A549 (cell line): Measurements from ENCODE around the gene BANP. TPM values are rescaled to one million over a fixed set of nuclear protein-coding genes. Genes with fewer than 3 reads are reported as not detected.

Experiments used
- ATAC-seq, 2 experiments: fragments of 200-7000 bp in 1 of 2; fragments of >200 bp in 1 of 2; cut with Nextera tagmentation in 1 of 2; cut with Tn5 transposase in 1 of 2; 3 replicates each; pipeline versions ENCODE4 v1.8.0 to v1.9.1; 2018 to 2020; ENCODE audit warnings: mild to moderate bottlenecking in 1 of 2, moderate library complexity in 1 of 2
- CTCF ChIA-PET: fragments of 300-600 bp; sonication (Branson Sonifier 250); formaldehyde crosslinking; extraction: SDS; loops from one replicate; lab custom pipeline; 2021; ENCODE audit warnings: antibody characterized with exemption, inconsistent platforms; lab: Yijun Ruan, JAX
- POLR2A ChIA-PET: fragments of 350-600 bp; formaldehyde crosslinking; extraction: SDS; loops from one replicate; lab custom pipeline; 2021; ENCODE audit warnings: antibody characterized with exemption, inconsistent platforms; lab: Yijun Ruan, JAX
- DNase-seq, 2 experiments: peaks; one replicate each; pipeline versions ENCODE4 v3.0.0 to v3.0.0-alpha.2; 2011 to 2016; ENCODE audit warnings: low read depth in 1 of 2, low spot score in 1 of 2
- FAIRE-seq: peaks from 2 replicates; lab custom pipeline; 2011; peaks lifted over from hg19 to GRCh38; lab: Jason Lieb, UNC
- H3K27ac ChIP-seq, 2 experiments: fragments of >200 bp; sonication (Bioruptor Twin); formaldehyde crosslinking; 3 replicates each; pipeline ENCODE4 v1.5.1; 2016 to 2017
- H3K4me1 ChIP-seq: fragments of >200 bp; sonication (Bioruptor Twin); formaldehyde crosslinking; 3 replicates; pipeline ENCODE4 v1.6.1; 2016
- H3K4me2 ChIP-seq: fragments of >200 bp; sonication (Bioruptor Twin); formaldehyde crosslinking; 3 replicates; pipeline ENCODE4 v1.6.1; 2016
- H3K4me3 ChIP-seq: fragments of >200 bp; sonication (Bioruptor Twin); formaldehyde crosslinking; 3 replicates; pipeline ENCODE4 v1.5.1; 2016
- H3K9me3 ChIP-seq: fragments of >200 bp; sonication (Bioruptor Twin); formaldehyde crosslinking; 3 replicates; pipeline ENCODE4 v1.6.1; 2016
- CHD2 ChIP-seq: fragments of 150-350 bp; IDR thresholded peaks from 2 replicates; pipeline ENCODE4 v1.6.1; 2014; ENCODE audit warnings: low read length; ENCODE audit not compliant: partially characterized antibody
- EP300 ChIP-seq, 2 experiments: fragments of >200 bp; sonication (Bioruptor Twin); formaldehyde crosslinking; IDR thresholded peaks; 2 replicates in 1 of 2; 3 replicates in 1 of 2; pipeline ENCODE4 v1.6.1; 2016 to 2017
- FOXS1 ChIP-seq: fragments of 250-450 bp; sonication (Bioruptor Pico); IDR thresholded peaks from 2 replicates; pipeline ENCODE4 v1.5.0; 2020; ENCODE audit warnings: mild to moderate bottlenecking, moderate library complexity
- GATA3 ChIP-seq: IDR thresholded peaks from 2 replicates; pipeline ENCODE4 v1.6.1; 2012; ENCODE audit warnings: borderline replicate concordance
- HOXB5 ChIP-seq: fragments of 250-450 bp; sonication (Bioruptor Pico); IDR thresholded peaks from 2 replicates; pipeline ENCODE4 v1.5.0; 2020; ENCODE audit warnings: mild to moderate bottlenecking, moderate library complexity
- KDM5A ChIP-seq: fragments of 200-600 bp; sonication (generic); IDR thresholded peaks from 2 replicates; pipeline ENCODE4 v1.6.1; 2016; ENCODE audit warnings: antibody characterized with exemption, mild to moderate bottlenecking
- MAFK ChIP-seq: fragments of 450-650 bp; IDR thresholded peaks from 2 replicates; pipeline ENCODE4 v1.6.1; 2014; ENCODE audit not compliant: partially characterized antibody
- MAZ ChIP-seq: fragments of 150-350 bp; IDR thresholded peaks from 2 replicates; pipeline ENCODE4 v1.6.1; 2014; ENCODE audit warnings: antibody characterized with exemption, low read depth, low read length, borderline replicate concordance
- POLR2A ChIP-seq: IDR thresholded peaks from 2 replicates; pipeline ENCODE4 v1.6.1; 2012; ENCODE audit warnings: mild to moderate bottlenecking, low read length
- RAD21 ChIP-seq, 2 experiments: fragments of >200 bp in 1 of 2; sonication (Bioruptor Twin) in 1 of 2; formaldehyde crosslinking in 1 of 2; IDR thresholded peaks in 1 of 2; conservative IDR thresholded peaks in 1 of 2; 2 replicates in 1 of 2; 3 replicates in 1 of 2; pipeline ENCODE4 v1.6.1; 2012 to 2018; ENCODE audit warnings: inconsistent platforms in 1 of 2
- RARB ChIP-seq: fragments of 250-450 bp; sonication (Bioruptor Pico); IDR thresholded peaks from 2 replicates; pipeline ENCODE4 v1.8.0; 2021; ENCODE audit warnings: mild to moderate bottlenecking, moderate library complexity
- SMC3 ChIP-seq: fragments of >200 bp; sonication (Bioruptor Twin); formaldehyde crosslinking; IDR thresholded peaks from 3 replicates; pipeline ENCODE4 v1.6.1; 2018; ENCODE audit warnings: inconsistent platforms
- TP53 ChIP-seq: fragments of 250-450 bp; sonication (Bioruptor Pico); IDR thresholded peaks from 2 replicates; pipeline ENCODE4 v1.5.0; 2021; ENCODE audit warnings: mild to moderate bottlenecking, moderate library complexity
- WGBS: methylation state at CpG from one replicate; pipeline ENCODE4 v1.1.6; 2017; ENCODE audit errors: missing lambda C conversion rate; 5-methylcytosine and 5-hydroxymethylcytosine counted together
- polyA plus RNA-seq, 4 experiments: library from polyadenylated mRNA; depleted of rRNA in 3 of 4; stranded (reverse); fragments of >200 nt; fragmentation: RNase III in 1 of 4; extraction: RNeasy Plus Mini Kit Qiagen cat#74134 plus additional on column Dnase treatment in 1 of 4; gene quantifications; 2 replicates in 3 of 4; 3 replicates in 1 of 4; pipeline ENCODE4 v1.2.3, GENCODE V29; 2011 to 2017
- TF ChIP-seq, protein P1 (sequence below): fragments of 450-650 bp; IDR thresholded peaks from 2 replicates; pipeline ENCODE4 v1.6.1; 2014; ENCODE audit warnings: antibody characterized with exemption
- TF ChIP-seq, protein P2 (sequence below): fragments of >200 bp; sonication (Bioruptor Twin); formaldehyde crosslinking; IDR thresholded peaks from 3 replicates; pipeline ENCODE4 v1.6.1; 2016
- TF ChIP-seq, protein P3 (sequence below): IDR thresholded peaks from 2 replicates; pipeline ENCODE4 v1.6.1; 2012; ENCODE audit warnings: low read depth, borderline replicate concordance
- TF ChIP-seq, protein P4 (sequence below): IDR thresholded peaks from 2 replicates; pipeline ENCODE4 v1.6.1; 2012
- TF ChIP-seq, protein P5 (sequence below): fragments of 250-450 bp; sonication (Bioruptor Pico); IDR thresholded peaks from 2 replicates; pipeline ENCODE4 v1.5.0; 2021; ENCODE audit warnings: mild to moderate bottlenecking, moderate library complexity, borderline replicate concordance
- TF ChIP-seq, protein P6 (sequence below): fragments of 250-450 bp; sonication (Bioruptor Pico); IDR thresholded peaks from 2 replicates; pipeline ENCODE4 v1.5.0; 2020; ENCODE audit warnings: low read depth, mild to moderate bottlenecking, moderate library complexity

The BANP gene
- polyA plus RNA-seq, 2 of the 4 experiments (the other 2 are of a cell fraction), result 17.1 to 17.2 TPM

DNA sequence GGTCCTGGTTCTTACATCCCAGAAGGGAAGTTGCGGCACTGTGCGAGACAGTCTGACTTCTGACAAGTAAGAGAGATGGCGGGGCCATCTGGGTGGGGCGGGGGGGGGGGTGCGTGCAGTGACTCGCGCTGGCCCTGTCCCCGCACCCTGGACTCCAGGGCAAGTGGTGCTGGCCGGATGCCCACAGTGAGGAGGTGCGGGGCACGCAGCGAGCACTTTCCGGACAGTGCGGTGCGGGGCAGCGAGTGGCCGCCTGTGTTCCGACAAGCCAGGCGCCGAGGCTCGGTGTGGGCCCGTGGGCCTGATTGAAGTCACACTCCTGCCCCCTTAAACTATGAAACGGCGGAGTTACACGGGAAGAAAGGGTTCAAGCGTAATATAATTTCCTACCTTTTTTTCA, 106.4 kb downstream of the BANP start:
- Histone ChIP-seq H3K4me2 (no peak overlapping the region), H3K27ac (no peak overlapping the region), H3K4me3 (no peak overlapping the region), H3K4me1 (no peaks in the 10 kb centered on the region), H3K9me3 (no peaks in the 10 kb centered on the region)
- ATAC-seq (no peak), DNase-seq (no peak), FAIRE-seq (no peak)
- CTCF ChIA-PET, result interaction anchor here (1.1 kb wide), 1 partner anchor 35 kb away, joined by 3 read pairs; no protein-coding TSS in a partner anchor
- WGBS, result 91% methylated on average over 25 of the region's 26 CpGs
- TF ChIP-seq SMC3, result no peak
- POLR2A ChIA-PET, result no interaction called here

DNA sequence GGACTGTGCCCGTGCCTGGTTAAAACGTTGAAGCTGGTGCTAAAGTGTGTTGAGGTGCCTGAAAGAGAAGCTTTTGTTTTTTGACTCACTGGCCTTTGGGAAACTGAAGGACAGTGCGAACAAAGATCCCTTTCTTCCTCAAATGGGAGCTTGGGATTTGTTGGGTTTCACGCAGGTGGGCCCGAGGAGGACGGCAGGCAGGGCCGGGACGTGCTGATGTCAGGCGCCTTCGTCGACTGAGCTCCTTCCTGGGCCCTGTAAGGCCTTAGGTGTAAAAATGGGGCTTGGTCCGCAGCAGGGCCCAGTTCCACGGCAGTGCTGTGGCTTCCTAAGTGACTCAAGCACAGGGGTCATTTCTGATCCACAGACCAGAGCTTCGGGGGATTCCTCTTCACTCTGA, 106.9 kb downstream of the BANP start:
- CTCF ChIA-PET, result interaction anchor here (1.1 kb wide), 1 partner anchor 35 kb away, joined by 3 read pairs; no protein-coding TSS in a partner anchor

DNA sequence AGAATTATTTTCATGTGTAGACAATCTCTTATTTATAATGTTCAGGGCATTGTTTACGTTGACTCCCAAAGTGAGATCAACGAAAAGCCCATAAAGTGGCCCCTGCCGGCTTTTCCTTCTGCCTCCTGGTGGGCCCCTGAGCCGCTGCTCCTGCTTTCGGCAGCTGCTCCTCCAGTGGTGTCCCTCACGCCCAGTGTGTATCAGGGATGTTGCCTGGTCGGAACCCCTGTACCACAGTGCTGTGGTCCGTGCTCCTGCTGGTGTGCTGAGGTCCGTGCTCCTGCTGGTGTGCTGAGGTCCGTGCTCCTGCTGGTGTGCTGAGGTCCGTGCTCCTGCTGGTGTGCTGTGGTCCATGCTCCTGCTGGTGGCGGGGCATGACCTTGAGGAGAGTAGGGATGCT, 107.6 kb downstream of the BANP start:
- TF ChIP-seq MAFK (no peak), POLR2A (no peak), TP53 (CRISPR knock-in tag) (no peak), KDM5A (no peak), SMC3 (no peak), RARB (CRISPR knock-in tag) (no peak), RAD21 (conservative IDR thresholded peaks at IDR 0.05 in 1 of 2, IDR thresholded peaks at IDR 0.05 in 1 of 2) (no peak), FOXS1 (CRISPR knock-in tag) (no peak), GATA3 (no peak), MAZ (no peak), EP300 (IDR thresholded peaks at IDR 0.05) (no peak)
- TF ChIP-seq, protein P1, sequence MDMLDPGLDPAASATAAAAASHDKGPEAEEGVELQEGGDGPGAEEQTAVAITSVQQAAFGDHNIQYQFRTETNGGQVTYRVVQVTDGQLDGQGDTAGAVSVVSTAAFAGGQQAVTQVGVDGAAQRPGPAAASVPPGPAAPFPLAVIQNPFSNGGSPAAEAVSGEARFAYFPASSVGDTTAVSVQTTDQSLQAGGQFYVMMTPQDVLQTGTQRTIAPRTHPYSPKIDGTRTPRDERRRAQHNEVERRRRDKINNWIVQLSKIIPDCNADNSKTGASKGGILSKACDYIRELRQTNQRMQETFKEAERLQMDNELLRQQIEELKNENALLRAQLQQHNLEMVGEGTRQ, result no peak
- TF ChIP-seq, protein P2, sequence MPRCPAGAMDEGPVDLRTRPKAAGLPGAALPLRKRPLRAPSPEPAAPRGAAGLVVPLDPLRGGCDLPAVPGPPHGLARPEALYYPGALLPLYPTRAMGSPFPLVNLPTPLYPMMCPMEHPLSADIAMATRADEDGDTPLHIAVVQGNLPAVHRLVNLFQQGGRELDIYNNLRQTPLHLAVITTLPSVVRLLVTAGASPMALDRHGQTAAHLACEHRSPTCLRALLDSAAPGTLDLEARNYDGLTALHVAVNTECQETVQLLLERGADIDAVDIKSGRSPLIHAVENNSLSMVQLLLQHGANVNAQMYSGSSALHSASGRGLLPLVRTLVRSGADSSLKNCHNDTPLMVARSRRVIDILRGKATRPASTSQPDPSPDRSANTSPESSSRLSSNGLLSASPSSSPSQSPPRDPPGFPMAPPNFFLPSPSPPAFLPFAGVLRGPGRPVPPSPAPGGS, result no peak
- TF ChIP-seq, protein P3, sequence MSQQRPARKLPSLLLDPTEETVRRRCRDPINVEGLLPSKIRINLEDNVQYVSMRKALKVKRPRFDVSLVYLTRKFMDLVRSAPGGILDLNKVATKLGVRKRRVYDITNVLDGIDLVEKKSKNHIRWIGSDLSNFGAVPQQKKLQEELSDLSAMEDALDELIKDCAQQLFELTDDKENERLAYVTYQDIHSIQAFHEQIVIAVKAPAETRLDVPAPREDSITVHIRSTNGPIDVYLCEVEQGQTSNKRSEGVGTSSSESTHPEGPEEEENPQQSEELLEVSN, result no peak
- TF ChIP-seq, protein P4, sequence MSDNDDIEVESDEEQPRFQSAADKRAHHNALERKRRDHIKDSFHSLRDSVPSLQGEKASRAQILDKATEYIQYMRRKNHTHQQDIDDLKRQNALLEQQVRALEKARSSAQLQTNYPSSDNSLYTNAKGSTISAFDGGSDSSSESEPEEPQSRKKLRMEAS, result no peak
- CTCF ChIA-PET, result no interaction called here
- H3K4me2 ChIP-seq, result no peak overlapping the region
- no peaks in the 10 kb centered on the region for H3K9me3 ChIP-seq
- ATAC-seq (no peak), FAIRE-seq (no peak), DNase-seq (no peak)
- H3K27ac ChIP-seq, result no peak overlapping the region
- WGBS, result 88% methylated on average over 10 of the region's 12 CpGs
- H3K4me3 ChIP-seq, result no peak overlapping the region
- H3K4me1 ChIP-seq, result no peaks in the 10 kb centered on the region
- POLR2A ChIA-PET, result no interaction called here

More for the DNA sequence above, 106.9 kb downstream of the BANP start:
- H3K9me3 ChIP-seq, result no peaks in the 10 kb centered on the region
- no peak for FAIRE-seq
- H3K27ac ChIP-seq, result no peak overlapping the region
- POLR2A ChIA-PET, result no interaction called here
- H3K4me1 ChIP-seq, result no peaks in the 10 kb centered on the region
- ATAC-seq, result no peak
- DNase-seq, result no peak
- TF ChIP-seq, protein P1, result no peak
- TF ChIP-seq, protein P5, sequence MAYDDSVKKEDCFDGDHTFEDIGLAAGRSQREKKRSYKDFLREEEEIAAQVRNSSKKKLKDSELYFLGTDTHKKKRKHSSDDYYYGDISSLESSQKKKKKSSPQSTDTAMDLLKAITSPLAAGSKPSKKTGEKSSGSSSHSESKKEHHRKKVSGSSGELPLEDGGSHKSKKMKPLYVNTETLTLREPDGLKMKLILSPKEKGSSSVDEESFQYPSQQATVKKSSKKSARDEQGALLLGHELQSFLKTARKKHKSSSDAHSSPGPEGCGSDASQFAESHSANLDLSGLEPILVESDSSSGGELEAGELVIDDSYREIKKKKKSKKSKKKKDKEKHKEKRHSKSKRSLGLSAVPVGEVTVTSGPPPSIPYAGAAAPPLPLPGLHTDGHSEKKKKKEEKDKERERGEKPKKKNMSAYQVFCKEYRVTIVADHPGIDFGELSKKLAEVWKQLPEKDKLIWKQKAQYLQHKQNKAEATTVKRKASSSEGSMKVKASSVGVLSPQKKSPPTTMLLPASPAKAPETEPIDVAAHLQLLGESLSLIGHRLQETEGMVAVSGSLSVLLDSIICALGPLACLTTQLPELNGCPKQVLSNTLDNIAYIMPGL, result no peak
- TF ChIP-seq CHD2 (no peak), RAD21 (conservative IDR thresholded peaks at IDR 0.05 in 1 of 2, IDR thresholded peaks at IDR 0.05 in 1 of 2) (no peak), HOXB5 (CRISPR knock-in tag) (no peak)
- TF ChIP-seq, protein P6, sequence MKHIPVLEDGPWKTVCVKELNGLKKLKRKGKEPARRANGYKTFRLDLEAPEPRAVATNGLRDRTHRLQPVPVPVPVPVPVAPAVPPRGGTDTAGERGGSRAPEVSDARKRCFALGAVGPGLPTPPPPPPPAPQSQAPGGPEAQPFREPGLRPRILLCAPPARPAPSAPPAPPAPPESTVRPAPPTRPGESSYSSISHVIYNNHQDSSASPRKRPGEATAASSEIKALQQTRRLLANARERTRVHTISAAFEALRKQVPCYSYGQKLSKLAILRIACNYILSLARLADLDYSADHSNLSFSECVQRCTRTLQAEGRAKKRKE (CRISPR knock-in tag), result no peak
- TF ChIP-seq, protein P4, result no peak
- no peak overlapping the region for H3K4me2 ChIP-seq
- H3K4me3 ChIP-seq, result no peak overlapping the region
- 92% methylated on average over 14 of the region's 14 CpGs for WGBS
